Ureter (tissue), 1 donor: ENCODE measurements around the gene MSH4. TPM values are rescaled to one million over a fixed set of nuclear protein-coding genes. Genes with fewer than 3 reads are reported as not detected.
"Not testable (repeated sequence)": the region's sequence is repeated elsewhere in the genome, so short reads cannot be mapped to it uniquely, and the experiment has no call there.

ENCODE experiments used
- DNase-seq: peaks from one replicate; pipeline ENCODE4 v3.0.0-alpha.2; 2020; ENCODE audit warnings: low spot score
- total RNA-seq: library from RNA; stranded (reverse); gene quantifications from one replicate; pipeline ENCODE4 v1.2.4, GENCODE V29; 2023
- donor health status: DM: yes; HTN: yes; CAD: no.

MSH4 gene
- 0.55 TPM for total RNA-seq

DNA sequence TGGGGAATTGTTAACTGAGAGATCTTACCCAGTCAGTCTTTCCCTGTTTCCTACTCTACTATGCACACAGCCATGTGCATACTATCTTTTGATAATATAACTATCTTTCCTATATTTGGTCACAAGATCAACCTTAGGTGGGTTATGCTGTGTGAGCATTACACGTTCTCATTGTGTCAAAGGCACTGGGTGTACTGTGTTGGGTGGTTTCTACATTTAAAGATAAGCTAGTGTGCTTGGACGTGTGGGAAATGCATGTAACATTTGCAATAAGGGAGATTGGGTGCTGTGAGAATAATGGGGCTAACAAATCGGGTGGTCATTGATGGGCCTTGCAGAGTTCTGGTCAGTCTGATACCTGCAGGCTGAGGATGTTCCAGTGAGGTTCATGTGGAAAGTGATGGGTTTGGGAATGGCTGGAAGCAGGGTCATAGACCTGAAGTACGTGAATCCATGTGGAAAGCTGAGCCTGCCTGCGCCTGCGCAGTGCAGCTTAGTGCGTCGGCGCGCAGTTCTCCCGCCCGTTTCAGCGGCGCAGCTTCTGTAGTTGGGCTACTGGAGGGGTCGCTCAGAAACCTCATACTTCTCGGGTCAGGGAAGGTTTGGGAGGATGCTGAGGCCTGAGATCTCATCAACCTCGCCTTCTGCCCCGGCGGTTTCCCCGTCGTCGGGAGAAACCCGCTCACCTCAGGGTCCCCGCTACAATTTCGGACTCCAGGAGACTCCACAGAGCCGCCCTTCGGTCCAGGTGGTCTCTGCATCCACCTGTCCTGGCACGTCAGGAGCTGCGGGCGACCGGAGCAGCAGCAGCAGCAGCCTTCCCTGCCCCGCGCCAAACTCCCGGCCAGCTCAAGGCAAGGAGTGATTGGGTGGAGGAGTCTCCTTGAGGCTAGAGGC is at the start of gene MSH4:
MSH4 (plus strand) TSS at position 507 of the 897 bp plus-strand sequence; CDS start at position 611, 104 bp downstream.
- no peak for DNase-seq

DNA sequence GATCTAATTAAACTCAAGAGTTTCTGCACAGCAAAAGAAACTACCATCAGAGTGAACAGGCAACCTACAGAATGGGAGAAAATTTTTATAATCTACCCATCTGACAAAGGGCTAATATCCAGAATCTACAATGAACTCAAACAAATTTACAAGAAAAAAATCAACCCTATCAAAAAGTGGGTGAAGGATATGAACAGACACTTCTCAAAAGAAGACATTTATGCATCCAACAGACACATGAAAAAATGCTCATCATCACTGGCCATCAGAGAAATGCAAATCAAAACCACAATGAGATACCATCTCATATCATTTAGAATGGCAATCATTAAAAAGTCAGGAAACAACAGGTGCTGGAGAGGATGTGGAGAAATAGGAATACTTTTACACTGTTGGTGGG is 39.5 kb upstream of the MSH4 start:
- DNase-seq = not testable (repeated sequence)

DNA sequence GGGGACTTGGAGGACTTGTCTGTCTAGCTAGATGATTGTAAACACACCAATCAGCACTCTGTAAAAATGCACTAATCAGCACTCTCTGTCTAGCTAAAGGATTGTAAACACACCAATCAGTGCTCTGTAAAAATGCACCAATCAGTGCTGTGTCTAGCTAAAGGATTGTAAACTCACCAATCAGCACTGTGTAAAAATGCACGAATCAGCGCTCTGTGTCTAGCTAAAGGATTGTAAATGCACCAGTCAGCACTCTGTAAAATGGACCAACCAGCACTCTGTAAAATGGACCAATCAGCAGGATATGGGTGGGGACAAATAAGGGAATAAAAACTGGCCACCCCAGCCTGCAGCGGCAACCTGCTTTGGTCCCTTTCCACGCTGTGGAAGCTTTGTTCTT is 38.1 kb upstream of the MSH4 start:
- DNase-seq = not testable (repeated sequence)

DNA sequence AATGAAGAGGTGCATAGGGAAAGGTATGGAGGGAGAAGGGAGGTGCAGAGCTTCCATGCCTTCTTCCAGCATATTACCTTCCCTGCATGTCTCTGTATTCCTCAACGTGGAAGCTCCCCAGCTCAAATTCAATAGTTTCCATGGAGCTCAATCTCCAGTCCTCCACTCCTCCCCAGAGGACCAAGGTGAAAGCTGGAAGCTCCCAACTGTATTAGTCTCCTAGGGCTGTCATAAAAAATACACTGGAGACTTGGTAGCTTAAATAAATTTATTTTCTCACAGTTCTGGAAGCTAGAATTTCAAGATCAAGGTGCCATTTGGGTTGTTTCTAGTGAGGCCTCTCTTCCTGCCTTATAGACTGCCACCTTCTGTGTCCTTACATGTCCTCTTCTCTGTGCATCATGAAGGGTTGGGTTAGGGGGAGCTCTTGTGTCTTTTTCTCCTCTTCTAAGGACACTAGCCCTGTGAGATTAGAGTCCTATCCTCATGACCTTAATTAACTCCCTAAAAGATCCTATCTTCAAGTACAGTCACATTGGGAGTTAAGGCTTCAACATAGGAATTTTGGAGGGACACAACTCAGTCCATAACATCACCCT is 32.5 kb upstream of the MSH4 start:
- no peak for DNase-seq

DNA sequence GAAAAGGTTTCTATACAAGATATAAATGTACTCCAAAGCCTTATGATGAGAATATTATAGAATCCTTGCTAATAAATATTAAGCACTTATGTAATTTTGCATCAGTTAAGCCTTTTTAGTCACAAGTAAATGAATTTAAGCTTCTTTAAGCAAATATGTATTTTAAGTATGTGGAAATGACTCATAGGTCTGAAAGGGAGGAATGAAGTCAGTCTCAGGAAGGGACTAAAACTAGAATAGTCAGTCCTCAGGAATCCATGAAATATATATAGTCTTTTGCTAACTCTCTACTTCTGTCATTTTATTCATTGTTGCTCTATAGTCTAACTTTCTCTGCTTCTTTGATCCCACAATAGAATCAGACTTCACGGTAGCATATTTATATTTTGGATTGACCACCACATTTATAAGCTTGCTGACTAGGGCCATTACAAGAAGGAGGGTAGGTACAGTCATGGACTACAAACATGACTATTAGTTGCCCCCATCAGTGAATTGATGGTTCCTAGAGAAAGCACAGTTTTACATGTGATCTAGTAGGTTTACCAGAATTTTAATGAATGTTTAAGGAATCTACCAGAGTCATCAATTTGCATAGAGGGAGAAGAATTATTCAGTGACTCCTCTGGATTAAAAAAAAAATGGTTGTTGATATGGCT is 30.9 kb upstream of the MSH4 start:
- DNase-seq = no peak

DNA sequence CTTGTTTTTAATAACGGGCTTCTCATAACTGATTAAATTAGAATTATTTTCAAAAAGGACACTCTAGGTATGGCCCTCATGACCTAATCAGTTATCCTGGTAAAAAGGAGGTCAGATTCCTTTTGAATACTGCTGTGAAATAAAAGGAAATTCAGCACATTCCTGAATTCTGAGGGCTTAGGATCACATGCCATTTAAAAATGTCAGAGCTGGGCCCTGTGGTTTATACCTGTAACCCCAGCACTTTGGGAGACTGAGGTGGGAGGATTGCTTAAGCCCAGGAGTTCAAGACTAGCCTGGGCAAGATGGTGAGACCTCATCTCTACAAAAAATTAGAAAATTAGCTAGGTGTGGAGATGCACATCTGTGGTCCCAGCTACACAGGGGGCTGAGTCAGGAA is 28.7 kb upstream of the MSH4 start:
- no peak for DNase-seq

DNA sequence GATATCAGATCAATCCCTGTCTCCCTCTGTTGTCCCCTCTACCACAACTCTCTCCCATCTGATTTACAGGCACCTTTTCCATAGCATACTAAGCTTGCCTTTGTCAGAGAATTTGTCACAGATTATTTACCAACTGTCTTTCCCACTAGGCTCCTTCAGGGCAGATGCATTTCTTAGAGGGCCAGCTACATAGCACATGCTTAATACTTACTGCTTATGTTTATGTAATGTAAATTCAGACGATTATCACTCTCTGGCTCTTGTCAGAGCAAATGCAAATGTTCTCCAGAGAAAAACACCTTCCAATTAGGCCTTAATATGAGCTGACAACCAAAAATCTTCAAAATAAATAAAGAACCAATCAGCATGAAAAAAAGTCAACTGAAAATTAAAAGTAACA is 25.9 kb upstream of the MSH4 start:
- no peak for DNase-seq

DNA sequence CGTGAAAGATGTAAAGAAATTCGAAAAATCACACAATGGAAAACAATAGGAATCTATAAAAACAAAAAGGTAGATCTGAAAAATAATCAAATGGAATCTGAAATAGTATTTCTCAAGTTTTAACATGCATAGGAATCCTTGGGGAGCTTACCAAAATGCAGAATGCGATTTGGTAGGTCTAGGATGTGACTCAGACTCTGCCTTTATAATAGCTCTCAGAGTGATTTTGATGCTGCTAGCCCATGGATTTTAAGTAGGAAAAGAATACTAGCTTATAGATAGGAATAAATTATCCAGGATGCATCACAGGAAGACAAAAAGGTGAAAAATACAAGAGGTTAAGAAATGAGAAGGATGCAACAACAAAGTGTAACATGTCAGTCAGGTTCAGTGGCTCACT is 24.7 kb upstream of the MSH4 start:
- no peak for DNase-seq

DNA sequence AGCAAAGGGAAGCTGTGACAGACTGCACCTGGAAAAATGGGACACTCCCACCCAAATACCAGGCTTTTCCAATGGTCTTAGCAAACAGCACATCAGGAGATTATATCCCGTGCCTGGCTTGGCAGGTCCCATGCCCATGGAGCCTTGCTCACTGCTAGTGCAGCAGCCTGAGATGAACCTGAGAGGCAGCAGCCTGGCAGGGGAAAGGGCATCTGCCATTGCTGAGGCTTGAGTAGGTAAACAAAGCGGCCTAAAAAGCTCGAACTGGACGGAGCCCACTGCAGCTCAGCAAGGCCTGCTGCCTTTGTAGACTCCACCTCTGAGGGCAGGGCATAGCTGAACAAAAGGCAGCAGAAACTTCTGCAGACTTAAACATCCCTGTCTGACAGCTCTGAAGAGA is 18.9 kb upstream of the MSH4 start:
- not testable (repeated sequence) for DNase-seq

DNA sequence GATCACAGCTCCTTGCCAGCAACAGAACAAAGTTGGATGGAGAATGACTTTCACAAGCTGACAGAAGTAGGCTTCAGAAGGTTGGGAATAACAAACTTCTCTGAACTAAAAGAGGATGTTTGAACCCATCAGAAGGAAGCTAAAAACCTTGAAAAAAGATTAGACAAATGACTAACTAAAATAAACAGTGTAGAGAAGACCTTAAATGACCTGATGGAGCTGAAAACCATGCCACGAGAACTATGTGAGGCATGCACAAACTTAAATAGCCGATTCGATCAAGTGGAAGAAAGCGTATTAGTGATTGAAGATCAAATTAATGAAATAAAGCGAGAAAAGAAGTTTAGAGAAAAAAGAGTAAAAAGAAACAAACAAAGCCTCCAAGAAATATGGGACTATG is 18.0 kb upstream of the MSH4 start:
- DNase-seq = not testable (repeated sequence)

DNA sequence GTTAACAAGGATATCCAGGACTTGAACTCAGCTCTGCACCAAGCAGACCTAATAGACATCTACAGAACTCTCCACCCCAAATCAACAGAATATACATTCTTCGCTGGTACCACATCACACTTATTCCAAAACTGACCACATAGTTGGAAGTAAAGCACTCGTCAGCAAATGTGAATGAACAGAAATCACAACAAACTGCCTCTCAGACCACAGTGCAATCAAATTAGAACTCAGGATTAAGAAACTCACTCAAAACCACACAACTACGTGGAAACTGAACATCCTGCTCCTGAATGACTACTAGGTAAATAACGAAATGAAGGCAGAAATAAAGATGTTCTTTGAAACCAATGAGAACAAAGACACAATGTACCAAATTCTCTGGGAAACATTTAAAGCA is 16.5 kb upstream of the MSH4 start:
- not testable (repeated sequence) for DNase-seq

DNA sequence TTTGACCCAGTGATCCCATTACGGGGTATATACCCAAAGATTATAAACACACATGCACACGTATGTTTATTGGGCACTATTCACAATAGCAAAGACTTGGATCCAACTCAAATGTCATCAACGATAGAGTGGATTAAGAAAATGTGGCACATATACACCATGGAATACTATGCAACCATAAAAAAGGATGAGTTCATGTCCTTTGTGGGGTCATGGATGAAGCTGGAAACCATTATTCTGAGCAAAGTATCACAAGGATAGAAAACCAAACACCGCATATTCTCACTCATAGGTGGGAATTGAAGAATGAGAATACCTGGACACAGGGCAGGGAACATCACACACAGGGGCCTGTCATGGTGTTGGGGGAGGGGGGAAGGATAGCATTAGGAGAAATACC is 12.8 kb upstream of the MSH4 start:
- DNase-seq = not testable (repeated sequence)

DNA sequence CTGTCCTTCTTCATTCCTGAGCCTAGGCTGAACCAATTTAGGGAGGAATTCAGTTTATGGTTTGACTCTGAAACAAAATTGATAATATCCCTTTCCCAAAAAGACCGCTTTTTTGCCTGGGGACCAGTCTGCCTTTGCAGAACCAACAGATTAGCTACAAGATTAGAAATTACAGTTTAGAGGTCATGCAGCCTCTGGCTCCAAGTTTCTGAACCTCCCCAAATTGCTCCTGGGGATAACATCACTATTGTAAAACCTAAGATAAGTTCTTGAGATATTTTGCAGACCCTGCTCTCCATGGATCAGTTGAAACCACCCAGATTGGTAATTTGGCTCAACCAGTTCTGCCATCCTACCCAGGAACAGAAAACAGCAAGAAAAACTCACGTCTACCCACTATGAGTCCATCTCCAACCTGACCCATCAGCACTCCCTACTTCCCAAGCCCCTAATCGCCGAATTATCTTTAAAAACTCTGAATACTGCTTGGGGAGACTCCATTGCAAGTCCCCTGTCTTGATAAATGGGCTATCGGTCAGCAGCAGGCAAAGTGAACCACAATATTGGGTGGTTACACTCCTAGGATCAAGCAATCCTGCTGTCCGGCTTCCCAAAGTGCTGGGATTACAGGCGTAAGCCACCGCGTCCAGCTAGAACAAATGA is 11.2 kb upstream of the MSH4 start:
- DNase-seq = no peak

DNA sequence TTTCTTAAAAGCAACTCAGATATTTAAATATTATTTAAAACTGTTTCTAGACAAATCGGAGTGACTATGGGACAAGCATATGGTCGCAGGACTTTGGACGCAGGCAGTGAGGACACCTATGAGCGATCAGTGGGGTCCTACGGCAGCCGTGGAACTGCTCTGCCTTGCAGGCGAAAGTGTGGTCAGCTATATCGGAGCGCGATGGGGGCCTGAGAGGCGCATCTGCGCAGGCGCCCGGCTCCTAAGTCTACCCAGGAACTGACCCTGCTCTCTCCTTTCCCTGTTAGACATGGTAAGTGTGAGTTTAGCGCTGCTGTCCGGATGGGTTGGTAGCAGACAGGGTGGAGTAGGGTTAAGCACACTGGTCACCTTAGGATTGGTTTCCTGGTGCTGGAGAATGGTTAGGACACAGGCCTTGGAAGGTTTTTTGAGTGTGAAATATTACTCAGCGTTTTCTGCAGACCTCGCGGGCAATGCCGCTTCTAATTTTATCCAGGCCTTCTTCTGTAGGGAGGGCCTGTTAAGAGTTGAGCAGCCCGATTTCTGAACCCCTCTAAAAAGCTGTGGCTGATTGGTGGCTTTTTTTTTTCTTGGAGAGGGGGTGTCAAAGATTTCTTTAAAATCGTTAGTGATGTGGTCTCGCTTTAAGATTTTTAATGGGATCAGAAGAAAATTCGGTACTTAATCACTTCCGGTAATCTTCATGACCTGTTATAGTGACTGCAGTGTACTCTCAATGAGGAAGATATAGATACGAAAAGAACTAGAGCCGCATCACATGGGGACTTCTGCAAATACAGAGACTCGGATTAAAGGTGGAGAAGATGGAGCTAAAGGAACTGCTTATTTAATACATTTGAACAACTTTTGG is 10.5 kb upstream of the MSH4 start, which contains the start of gene RABGGTB:
RABGGTB (plus strand) TSS at position 274 of the 871 bp plus-strand sequence; CDS start at position 290, 16 bp downstream.
- DNase-seq = peak; percentile 96

DNA sequence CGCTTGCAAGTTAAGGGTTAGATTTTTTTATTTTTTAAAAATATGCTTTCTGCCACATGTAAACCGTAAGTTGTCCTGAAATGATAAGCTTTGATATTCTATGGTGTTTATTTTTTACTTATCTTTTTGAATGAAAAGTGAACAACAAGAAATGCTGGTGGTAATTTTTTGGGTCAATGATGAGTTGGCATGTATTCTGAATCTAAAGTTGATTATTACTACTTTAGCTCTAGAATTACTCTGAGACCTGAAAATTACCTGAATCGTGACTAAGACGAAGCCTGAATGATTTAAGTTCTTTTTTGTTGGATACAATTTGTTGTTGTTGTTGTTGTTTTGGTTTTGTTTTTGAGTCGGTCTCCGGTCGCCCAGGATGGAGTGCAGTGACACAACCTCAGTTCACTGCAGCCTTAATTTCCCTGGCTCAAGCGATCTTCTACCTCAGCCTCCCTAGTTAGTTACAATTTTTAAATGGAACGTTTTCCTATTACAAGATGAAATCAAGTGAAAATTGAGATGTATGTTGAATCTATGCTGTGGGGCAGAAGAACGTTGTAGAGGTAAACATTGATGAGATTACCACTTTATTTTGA is 9.7 kb upstream of the MSH4 start:
- DNase-seq = no peak

DNA sequence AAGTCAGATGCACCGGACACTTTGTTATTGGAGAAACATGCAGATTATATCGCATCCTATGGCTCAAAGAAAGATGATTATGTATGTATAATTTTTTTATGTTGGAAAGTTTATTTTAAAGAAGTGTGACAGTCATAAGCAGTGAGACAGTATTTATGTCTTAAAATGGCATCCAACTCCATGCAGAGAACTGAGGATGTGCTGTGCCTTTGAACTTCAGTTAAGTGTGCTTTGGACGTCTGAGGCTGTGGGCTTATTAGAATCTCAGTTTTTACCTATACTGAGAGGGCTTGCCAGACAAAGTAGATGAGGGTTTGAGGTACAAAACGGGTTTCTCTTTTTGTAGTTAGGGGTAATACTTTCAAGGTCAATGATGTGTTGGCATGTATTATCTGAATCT is 9.2 kb upstream of the MSH4 start:
- DNase-seq = no peak

DNA sequence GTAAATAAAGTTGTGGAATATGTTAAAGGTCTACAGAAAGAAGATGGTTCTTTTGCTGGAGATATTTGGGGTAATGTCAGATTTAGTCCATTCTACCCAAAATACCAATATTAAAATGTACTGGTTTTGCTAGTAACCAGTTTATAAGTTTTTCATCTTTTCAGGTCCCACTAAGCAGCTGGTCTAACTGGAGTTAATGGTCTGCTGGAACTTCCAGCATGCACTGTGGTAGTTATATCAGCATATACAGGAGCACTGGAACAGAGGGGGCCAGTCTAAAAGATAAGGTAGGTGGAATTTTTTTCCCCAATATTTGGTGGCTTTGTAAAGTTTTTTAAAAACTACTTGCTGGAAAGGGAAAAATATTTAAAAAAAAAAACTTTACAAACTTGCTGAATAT is 6.7 kb upstream of the MSH4 start:
- DNase-seq = no peak

DNA sequence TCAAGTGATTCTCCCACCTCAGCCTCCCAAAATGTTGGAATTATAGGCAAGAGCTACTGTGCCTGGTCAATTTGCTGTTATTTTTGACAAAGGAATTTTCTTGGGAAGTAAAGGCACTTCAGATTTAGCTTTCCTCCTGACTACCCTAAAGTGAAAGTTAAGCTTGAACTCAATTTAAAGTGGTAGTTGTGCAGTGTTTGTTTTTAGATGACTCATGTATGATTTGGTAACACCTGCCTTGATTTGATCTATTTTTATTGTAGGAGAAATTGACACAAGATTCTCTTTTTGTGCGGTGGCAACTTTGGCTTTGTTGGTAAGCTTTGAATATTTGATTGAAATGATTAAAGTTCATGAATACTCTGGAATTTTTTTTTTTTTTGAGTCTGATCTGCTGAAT is 5.7 kb upstream of the MSH4 start:
- DNase-seq = no peak

DNA sequence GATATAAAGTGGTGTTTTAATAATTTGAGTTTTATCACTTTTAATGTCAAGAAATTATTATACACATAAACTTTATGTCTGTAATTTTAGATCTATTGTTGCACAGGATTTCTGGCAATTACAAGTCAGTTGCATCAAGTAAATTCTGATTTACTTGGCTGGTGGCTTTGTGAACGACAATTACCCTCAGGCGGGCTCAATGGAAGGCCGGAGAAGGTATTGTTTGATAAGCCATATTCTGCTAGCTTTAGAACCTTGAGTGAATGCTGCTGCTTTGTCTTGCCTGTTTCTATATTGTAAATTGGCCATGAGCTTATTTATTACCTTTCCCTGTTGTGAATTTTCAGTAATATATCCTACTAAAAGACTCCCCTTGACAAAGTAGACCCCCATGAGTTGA is 4.6 kb upstream of the MSH4 start:
- no peak for DNase-seq

DNA sequence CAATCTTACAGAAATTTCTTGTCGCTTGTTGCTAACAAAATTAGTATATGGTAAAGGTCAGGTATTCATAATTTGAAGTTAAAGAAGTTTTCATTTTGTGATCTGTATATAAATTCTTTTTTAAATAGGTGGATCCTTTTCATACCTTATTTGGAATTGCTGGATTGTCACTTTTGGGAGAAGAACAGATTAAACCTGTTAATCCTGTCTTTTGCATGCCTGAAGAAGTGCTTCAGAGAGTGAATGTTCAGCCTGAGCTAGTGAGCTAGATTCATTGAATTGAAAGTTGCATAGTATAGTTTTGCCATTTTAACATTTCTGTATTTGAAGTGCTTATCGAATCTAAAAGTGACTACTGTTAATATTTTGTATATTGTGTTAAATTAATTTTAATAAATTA is 2.3 kb upstream of the MSH4 start:
- DNase-seq = no peak

DNA sequence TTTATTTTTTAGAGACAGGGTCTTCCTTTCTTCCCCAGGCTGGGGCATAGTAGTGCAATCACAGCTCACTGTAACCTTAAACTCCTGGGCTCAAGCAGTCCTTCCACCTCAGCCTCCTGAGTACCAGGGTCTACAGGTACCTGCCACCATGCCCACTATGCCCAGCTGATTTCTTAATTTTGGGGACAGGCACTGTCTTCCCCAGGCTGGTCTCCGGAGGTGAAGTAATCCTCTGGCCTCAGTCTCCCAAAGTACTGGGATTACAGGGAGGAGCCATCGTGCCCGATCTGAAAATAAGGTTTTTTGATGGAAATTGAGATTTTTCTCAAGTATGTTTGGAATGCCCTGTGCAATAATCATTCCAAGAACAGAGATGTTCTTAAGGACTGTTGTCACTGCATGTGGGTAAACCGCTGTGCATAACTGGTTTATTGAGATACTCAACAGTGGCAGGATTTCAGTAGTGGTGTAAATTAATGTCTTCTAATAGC is 934 bp upstream of the MSH4 start:
- no peak for DNase-seq
